ENCODE measurements around the gene RFNG. TPM values are rescaled to one million over a fixed set of nuclear protein-coding genes. Genes with fewer than 3 reads are reported as not detected.

Gene RFNG
- total and polyA plus RNA-seq, 2 of the 4 experiments (the other 2 are of a cell fraction), result 6.8 to 47.3 TPM

- TF ChIP-seq RCOR1 (IDR thresholded peaks at IDR 0.05; ENCODE audit: insufficient replicate concordance, low read length), result no peak
Measured at GRCh38 chr17:82062076-82062983, 10.7 kb upstream of the RFNG start (continued).

- peaks cover 3% of the 10 kb centered on the region; the same call in 1 of the 2 replicates for H4K20me1 ChIP-seq (ENCODE audit: insufficient read depth, low read length)
- WGBS, 2 experiments (ENCODE audit: extremely low coverage in 2 of 2, insufficient read length in 1 of 2), result 92% methylated on average over 21 of the region's 34 CpGs; no CpG with 5 or more reads in 1 of the 2 experiments
- H3K4me2 ChIP-seq (ENCODE audit: low read depth, low read length), result no peak overlapping the region
- H4K91ac ChIP-seq (ENCODE audit: insufficient read depth, low read depth, low read length), result no peak overlapping the region
- no peak overlapping the region for H3K4me3 ChIP-seq (ENCODE audit: insufficient read depth, low read depth, low read length)
- no peak for DNase-seq
- in situ Hi-C loops (cut with MboI; ENCODE audit: low sequenced_read_pairs), result no loop called here
- no peak overlapping the region for H3K56ac ChIP-seq (ENCODE audit: extremely low read depth, insufficient read depth, low read length)
- no peak overlapping the region for H3K14ac ChIP-seq (replicated peaks; ENCODE audit: low read depth, low read length)
- dilution Hi-C loops (cut with HindIII; ENCODE audit: low sequenced_read_pairs, unreplicated experiment), result no loop called here
- H3K9ac ChIP-seq (ENCODE audit: low read depth, low read length), result no peak overlapping the region
- H2BK15ac ChIP-seq (ENCODE audit: low read depth, low read length), result no peak overlapping the region
- BruUV-seq (replicated peaks), result no TSS peak
- peak overlapping the region; percentile 61 for H2AK9ac ChIP-seq (replicated peaks; ENCODE audit: low read depth, low read length, poor library complexity)
- CTCF ChIA-PET, result no interaction called here
- POLR2A ChIA-PET (ENCODE audit: unreplicated experiment), result no interaction called here
- no peak overlapping the region for H3K4ac ChIP-seq (ENCODE audit: low read depth, low read length)
- H3K9me1 ChIP-seq (ENCODE audit: insufficient read depth, low read length), result no peaks in the 10 kb centered on the region
- peaks cover 64% of the 10 kb centered on the region for H3K36me3 ChIP-seq (ENCODE audit: control insufficient read depth, insufficient read depth, low read length)
- H4K8ac ChIP-seq (ENCODE audit: low read depth in 2 of 2, low read length in 2 of 2), result no peak overlapping the region
- peaks cover 10% of the 10 kb centered on the region for H3K4me1 ChIP-seq (ENCODE audit: control insufficient read depth, insufficient read depth, low read length)
- H4K5ac ChIP-seq (ENCODE audit: low read depth, low read length), result no peak overlapping the region
- no peaks in the 10 kb centered on the region for H3K9me3 ChIP-seq (ENCODE audit: control insufficient read depth, insufficient read depth, low read length)
- H3K18ac ChIP-seq (ENCODE audit: low read depth, low read length), result no peak overlapping the region
- H3K27me3 ChIP-seq (ENCODE audit: control insufficient read depth, insufficient read depth, low read length), result no peaks in the 10 kb centered on the region
- no peak overlapping the region for H2AK5ac ChIP-seq (ENCODE audit: low read depth, low read length)
- intact Hi-C loops (cut with micrococcal nuclease), result no loop called here
- no peak for ATAC-seq (ENCODE audit: low read depth)
- no peak overlapping the region for H2BK120ac ChIP-seq (ENCODE audit: low read depth, low read length)
- no peak overlapping the region for H3K23ac ChIP-seq (ENCODE audit: low read depth, low read length)
- no peak overlapping the region for H2AFZ ChIP-seq (replicated peaks; ENCODE audit: low read length, poor library complexity)
- peaks cover 5 to 32% of the 10 kb centered on the region in 2 experiments; a peak in 3 of 4 replicates for H3K79me1 ChIP-seq (ENCODE audit: low read depth in 1 of 2, low read length in 2 of 2)
- no peak overlapping the region for H2BK5ac ChIP-seq (ENCODE audit: low read depth, low read length, poor library complexity, severe bottlenecking)
- H2BK20ac ChIP-seq (ENCODE audit: low read depth, low read length), result no peak overlapping the region
- no peak overlapping the region for H3K27ac ChIP-seq (ENCODE audit: insufficient read depth, low read length)
- TF ChIP-seq MAZ (IDR thresholded peaks at IDR 0.05; ENCODE audit: borderline replicate concordance, low read depth, low read length) (no peak), CEBPB (IDR thresholded peaks at IDR 0.05; ENCODE audit: low read depth, low read length) (no peak), MXI1 (IDR thresholded peaks at IDR 0.05; ENCODE audit: borderline replicate concordance, low read depth, low read length) (no peak), MAFK (IDR thresholded peaks at IDR 0.05; ENCODE audit: low read depth, low read length) (no peak), FOS (IDR thresholded peaks at IDR 0.05; ENCODE audit: low read depth, low read length) (no peak), RAD21 (IDR thresholded peaks at IDR 0.05; ENCODE audit: low read length) (no peak), POLR2A (IDR thresholded peaks at IDR 0.05; ENCODE audit: low read depth, low read length) (no peak), RCOR1 (IDR thresholded peaks at IDR 0.05; ENCODE audit: insufficient replicate concordance, low read length) (no peak), NFE2L2 (IDR thresholded peaks at IDR 0.05; ENCODE audit: low read depth, low read length) (no peak), CHD1 (IDR thresholded peaks at IDR 0.05; ENCODE audit: low read depth, low read length) (no peak)
- TF ChIP-seq, protein P1, sequence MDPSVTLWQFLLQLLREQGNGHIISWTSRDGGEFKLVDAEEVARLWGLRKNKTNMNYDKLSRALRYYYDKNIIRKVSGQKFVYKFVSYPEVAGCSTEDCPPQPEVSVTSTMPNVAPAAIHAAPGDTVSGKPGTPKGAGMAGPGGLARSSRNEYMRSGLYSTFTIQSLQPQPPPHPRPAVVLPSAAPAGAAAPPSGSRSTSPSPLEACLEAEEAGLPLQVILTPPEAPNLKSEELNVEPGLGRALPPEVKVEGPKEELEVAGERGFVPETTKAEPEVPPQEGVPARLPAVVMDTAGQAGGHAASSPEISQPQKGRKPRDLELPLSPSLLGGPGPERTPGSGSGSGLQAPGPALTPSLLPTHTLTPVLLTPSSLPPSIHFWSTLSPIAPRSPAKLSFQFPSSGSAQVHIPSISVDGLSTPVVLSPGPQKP (IDR thresholded peaks at IDR 0.05; ENCODE audit: borderline replicate concordance, low read depth, low read length), result no peak
- TF ChIP-seq, protein P2, sequence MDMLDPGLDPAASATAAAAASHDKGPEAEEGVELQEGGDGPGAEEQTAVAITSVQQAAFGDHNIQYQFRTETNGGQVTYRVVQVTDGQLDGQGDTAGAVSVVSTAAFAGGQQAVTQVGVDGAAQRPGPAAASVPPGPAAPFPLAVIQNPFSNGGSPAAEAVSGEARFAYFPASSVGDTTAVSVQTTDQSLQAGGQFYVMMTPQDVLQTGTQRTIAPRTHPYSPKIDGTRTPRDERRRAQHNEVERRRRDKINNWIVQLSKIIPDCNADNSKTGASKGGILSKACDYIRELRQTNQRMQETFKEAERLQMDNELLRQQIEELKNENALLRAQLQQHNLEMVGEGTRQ (IDR thresholded peaks at IDR 0.05; ENCODE audit: low read depth, low read length), result no peak
Measured at GRCh38 chr17:82061047-82061925, 9.7 kb upstream of the RFNG start.
